K562 (cell line): ENCODE measurements around the gene RERE. TPM values are rescaled to one million over a fixed set of nuclear protein-coding genes. Genes with fewer than 3 reads are reported as not detected.

Source experiments
- ATAC-seq: fragments of 200-7000 bp; cut with Tn5 transposase; 3 replicates; pipeline ENCODE4 v1.9.1; 2020; ENCODE audit warnings: moderate library complexity
- BruUV-seq: library from RNA; stranded (reverse); fragments of 400-500 nt; replicated peaks from 2 replicates; lab custom pipeline; 2021; lab: Mats Ljungman, UMichigan
- CTCF ChIA-PET: fragments of 300-600 bp; formaldehyde crosslinking; extraction: SDS; loops from one replicate; lab custom pipeline; 2021; ENCODE audit warnings: low intra/inter-chr PET ratio; lab: Yijun Ruan, JAX
- POLR2A ChIA-PET: fragments of 300-600, 350-650 bp; sonication (Branson Sonifier 250); formaldehyde crosslinking; extraction: SDS; loops from one replicate; lab custom pipeline; 2021; ENCODE audit warnings: antibody characterized with exemption, inconsistent platforms; lab: Yijun Ruan, JAX
- DNase-seq, 4 experiments: peaks; one replicate each; pipeline versions ENCODE4 v3.0.0 to v3.0.0-alpha.2; 2011 to 2018; ENCODE audit warnings: low spot score in 3 of 4, mixed read lengths in 3 of 4; ENCODE audit errors: extremely low read depth in 1 of 4
- FAIRE-seq: peaks from 2 replicates; lab custom pipeline; 2011; peaks lifted over from hg19 to GRCh38; lab: Jason Lieb, UNC
- H2AFZ ChIP-seq: 2 replicates; pipeline ENCODE4 v1.6.0; 2011; ENCODE audit warnings: low read depth, low read length, control low read depth, inconsistent platforms
- H3K27ac ChIP-seq: fragments of 200-600 bp; 3 replicates; pipeline ENCODE4 v1.8.0; 2011; ENCODE audit warnings: low read depth, mild to moderate bottlenecking, control low read depth, inconsistent platforms, low read length, moderate library complexity, mixed read lengths; ENCODE audit errors: extremely low read depth
- H3K27me3 ChIP-seq, 2 experiments: fragments of 300-600 bp in 1 of 2; 2 replicates in 1 of 2; 3 replicates in 1 of 2; pipeline versions ENCODE4 v1.6.0 to v1.8.0; 2011; ENCODE audit warnings: inconsistent platforms in 2 of 2, low read length in 2 of 2, mild to moderate bottlenecking in 1 of 2, mixed read lengths in 1 of 2, moderate library complexity in 1 of 2; ENCODE audit not compliant: control insufficient read depth in 2 of 2, insufficient read depth in 2 of 2
- H3K36me3 ChIP-seq: fragments of 300-600 bp; 3 replicates; pipeline ENCODE4 v1.8.0; 2011; ENCODE audit warnings: mild to moderate bottlenecking, low read length, inconsistent platforms; ENCODE audit not compliant: control insufficient read depth, insufficient read depth
- H3K4me1 ChIP-seq, 2 experiments: fragments of 200-600 bp in 1 of 2; replicated peaks in 1 of 2; 2 replicates in 1 of 2; 3 replicates in 1 of 2; pipeline versions ENCODE4 v1.5.1 to v1.8.0; 2011; ENCODE audit warnings: inconsistent platforms in 2 of 2, low read length in 2 of 2, mild to moderate bottlenecking in 1 of 2, mixed read lengths in 1 of 2, moderate library complexity in 1 of 2; ENCODE audit not compliant: control insufficient read depth in 2 of 2, insufficient read depth in 2 of 2
- H3K4me2 ChIP-seq: 2 replicates; pipeline ENCODE4 v1.6.1; 2011; ENCODE audit warnings: low read length, control low read depth, inconsistent platforms, mixed read lengths; ENCODE audit not compliant: insufficient read depth
- H3K4me3 ChIP-seq: fragments of 200-600 bp; sonication (generic), shearing (Covaris generic); 2 replicates; pipeline ENCODE4 v1.5.1; 2016; ENCODE audit warnings: control low read depth, inconsistent platforms
- H3K79me2 ChIP-seq: fragments of 200-600 bp; 3 replicates; pipeline ENCODE4 v1.8.0; 2011; ENCODE audit warnings: low read length, inconsistent platforms; ENCODE audit not compliant: control insufficient read depth, insufficient read depth
- H3K9ac ChIP-seq, 2 experiments: 2 replicates each; pipeline versions ENCODE4 v1.6.0 to v1.6.1; 2011; ENCODE audit warnings: low read depth in 2 of 2, low read length in 2 of 2, control low read depth in 1 of 2, inconsistent platforms in 1 of 2, mild to moderate bottlenecking in 1 of 2, mixed read lengths in 1 of 2; ENCODE audit not compliant: insufficient read depth in 1 of 2
- H3K9me1 ChIP-seq: one replicate; pipeline ENCODE4 v1.6.0; 2011; ENCODE audit warnings: inconsistent platforms, mild to moderate bottlenecking, low read length, moderate library complexity; ENCODE audit not compliant: control insufficient read depth, insufficient read depth
- H3K9me3 ChIP-seq: replicated peaks from 2 replicates; pipeline ENCODE4 v1.5.1; 2011; ENCODE audit warnings: low read depth, low read length, inconsistent platforms; ENCODE audit not compliant: control insufficient read depth, insufficient read depth
- H4K20me1 ChIP-seq: replicated peaks from 2 replicates; pipeline ENCODE4 v1.6.1; 2011; ENCODE audit warnings: low read length, inconsistent platforms, mixed read lengths; ENCODE audit not compliant: control insufficient read depth, insufficient read depth
- BCL6 ChIP-seq: fragments of 250-450 bp; sonication (Bioruptor Pico); IDR thresholded peaks from 2 replicates; pipeline ENCODE4 v1.4.0; 2020
- GABPA ChIP-seq: fragments of 200-800 bp; sonication (Bioruptor generic); conservative IDR thresholded peaks from 2 replicates; pipeline ENCODE4 v1.6.1; 2016; ENCODE audit warnings: low read depth, missing genetic modification characterization, missing compliant biosample characterization
- HSF4 ChIP-seq: fragments of 250-450 bp; sonication (Bioruptor Pico); IDR thresholded peaks from 2 replicates; pipeline ENCODE4 v2.1.2; 2022; ENCODE audit warnings: mild to moderate bottlenecking, moderate library complexity, borderline replicate concordance
- NEUROD1 ChIP-seq: fragments of 150-350 bp; IDR thresholded peaks from 2 replicates; pipeline ENCODE4 v1.6.1; 2014; ENCODE audit warnings: borderline replicate concordance, low read length, low read depth; ENCODE audit not compliant: partially characterized antibody
- PTRF ChIP-seq: fragments of 450-650 bp; IDR thresholded peaks from 2 replicates; pipeline ENCODE4 v1.6.1; 2016; ENCODE audit warnings: mild to moderate bottlenecking, missing genetic modification characterization, missing compliant biosample characterization
- TARDBP ChIP-seq: fragments of 450-650 bp; IDR thresholded peaks from 2 replicates; pipeline ENCODE4 v1.6.1; 2016
- ZFP30 ChIP-seq: fragments of 250-450 bp; sonication (Bioruptor Pico); IDR thresholded peaks from 2 replicates; pipeline ENCODE4 v1.8.0; 2022; ENCODE audit warnings: moderate library complexity, mild to moderate bottlenecking, inconsistent platforms, borderline replicate concordance
- ZFPM2 ChIP-seq: fragments of 250-450 bp; sonication (Bioruptor Pico); IDR thresholded peaks from 2 replicates; pipeline ENCODE4 v1.5.1; 2022; ENCODE audit warnings: mild to moderate bottlenecking
- ZNF444 ChIP-seq: fragments of 250-450 bp; sonication (Bioruptor Pico); IDR thresholded peaks from 2 replicates; pipeline ENCODE4 v1.4.0; 2020; ENCODE audit warnings: mild to moderate bottlenecking, moderate library complexity
- WGBS: fragments of 100-300 bp; shearing (Covaris generic); methylation state at CpG from one replicate; pipeline ENCODE4 v1.1.6; 2016; ENCODE audit warnings: low coverage, mixed read lengths; ENCODE audit not compliant: insufficient coverage; ENCODE audit errors: missing lambda C conversion rate; 5-methylcytosine and 5-hydroxymethylcytosine counted together
- in situ Hi-C: fragments of 300-500 bp; cut with MboI; formaldehyde crosslinking; loops from 4 replicates; pipeline ENCODE4 v1.15.0; 2018; ENCODE audit warnings: inconsistent platforms, mixed read lengths
- intact Hi-C: fragments of 100-400 bp; cut with micrococcal nuclease; formaldehyde crosslinking; loops from 2 replicates; pipeline ENCODE4 v1.14.2; 2022
- polyA plus RNA-seq, 8 experiments: library from polyadenylated mRNA; depleted of rRNA in 4 of 8; stranded (reverse) in 5 of 8; unstranded in 3 of 8; fragments of >200 nt; fragmentation: Nextera tagmentation in 2 of 8; fragmentation: Illumina TruSeq in 1 of 8; extraction: Ambion mirVana in 2 of 8; extraction: Trizol in 1 of 8; gene quantifications; 2 replicates each; pipeline versions ENCODE4 v1.2.1 to v1.2.3, GENCODE V29; 2011 to 2014; ENCODE audit warnings: inconsistent platforms in 1 of 8, missing spikeins in 1 of 8
- total RNA-seq, 7 experiments: library from RNA; depleted of rRNA in 6 of 7; stranded (reverse); fragments of >200 nt in 6 of 7; fragmentation: Illumina TruSeq in 2 of 7; extraction: Trizol in 2 of 7; gene quantifications; 2 replicates each; pipeline versions ENCODE4 v1.2.1 to v1.2.3, GENCODE V29; 2011 to 2021; ENCODE audit warnings: low replicate concordance in 1 of 7

Gene RERE
- total and polyA plus RNA-seq, 9 of the 15 experiments (the other 6 are each of a cell fraction or from before 2014, with no cell fraction given): 3.0 to 51.5 (median 13.4) TPM

DNA sequence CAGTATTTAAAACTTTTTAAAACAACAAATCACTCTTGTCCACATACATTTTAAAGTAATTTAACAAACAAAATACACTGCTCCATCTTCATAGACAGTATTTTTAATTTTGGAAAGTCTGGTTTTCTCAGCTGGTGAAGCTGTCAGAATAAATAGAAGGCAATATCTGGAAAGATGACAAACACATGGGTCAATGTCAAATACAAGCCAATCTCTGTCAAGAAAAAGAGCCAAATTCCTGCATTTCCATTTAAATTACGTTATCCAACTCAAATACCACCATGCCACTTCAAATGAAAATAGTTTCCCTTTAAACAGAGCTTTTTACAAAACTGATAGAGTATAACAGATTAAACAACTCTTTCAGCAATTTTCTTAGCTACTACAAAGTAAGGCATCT is 176.5 kb downstream of the RERE start:
- no TSS peak for BruUV-seq
- ATAC-seq (no peak), FAIRE-seq (no peak), DNase-seq (no peak)
- no peak overlapping the region for H2AFZ ChIP-seq
- peaks cover 17% of the 10 kb centered on the region; the same call in 2 of the 3 replicates for H3K79me2 ChIP-seq
- no peaks in the 10 kb centered on the region for H3K27me3 ChIP-seq
- no peak overlapping the region for H3K9ac ChIP-seq
- no peaks in the 10 kb centered on the region for H3K9me1 ChIP-seq
- no peaks in the 10 kb centered on the region for H3K9me3 ChIP-seq
- H3K4me2 ChIP-seq: no peak overlapping the region
- ChIA-PET POLR2A (no interaction called here), CTCF (no interaction called here)
- intact Hi-C loops (no loop called here), in situ Hi-C loops (no loop called here)
- no peak for TF ChIP-seq NEUROD1
- TF ChIP-seq ZNF444 (CRISPR knock-in tag): no peak
- TF ChIP-seq PTRF (tag): no peak
- no peak for TF ChIP-seq TARDBP
- TF ChIP-seq BCL6: no peak
- no peak for TF ChIP-seq ZFPM2 (CRISPR knock-in tag)
- no peak for TF ChIP-seq GABPA
- TF ChIP-seq ZFP30 (CRISPR knock-in tag): no peak
- TF ChIP-seq HSF4 (CRISPR knock-in tag): no peak
- H3K4me3 ChIP-seq: no peak overlapping the region
- peaks cover 23% of the 10 kb centered on the region for H4K20me1 ChIP-seq
- H3K4me1 ChIP-seq: no peaks in the 10 kb centered on the region
- WGBS: 75% methylated on average over 1 of the region's 1 CpG
- H3K27ac ChIP-seq: no peak overlapping the region
- H3K36me3 ChIP-seq: peaks cover 6% of the 10 kb centered on the region; the same call in 1 of the 3 replicates
